GM18907 (cell line): ENCODE data around the gene CEACAM8.
"Not testable (repeated sequence)": the region's sequence is repeated elsewhere in the genome, so short reads cannot be mapped to it uniquely, and the experiment has no call there.

Experiments used
- ATAC-seq: cut with Tn5 transposase; IDR thresholded peaks from one replicate; pipeline ENCODE4 v1.9.1; 2021; ENCODE audit warnings: mild to moderate bottlenecking, moderate library complexity; ENCODE audit not compliant: unreplicated experiment

The CEACAM8 gene

DNA sequence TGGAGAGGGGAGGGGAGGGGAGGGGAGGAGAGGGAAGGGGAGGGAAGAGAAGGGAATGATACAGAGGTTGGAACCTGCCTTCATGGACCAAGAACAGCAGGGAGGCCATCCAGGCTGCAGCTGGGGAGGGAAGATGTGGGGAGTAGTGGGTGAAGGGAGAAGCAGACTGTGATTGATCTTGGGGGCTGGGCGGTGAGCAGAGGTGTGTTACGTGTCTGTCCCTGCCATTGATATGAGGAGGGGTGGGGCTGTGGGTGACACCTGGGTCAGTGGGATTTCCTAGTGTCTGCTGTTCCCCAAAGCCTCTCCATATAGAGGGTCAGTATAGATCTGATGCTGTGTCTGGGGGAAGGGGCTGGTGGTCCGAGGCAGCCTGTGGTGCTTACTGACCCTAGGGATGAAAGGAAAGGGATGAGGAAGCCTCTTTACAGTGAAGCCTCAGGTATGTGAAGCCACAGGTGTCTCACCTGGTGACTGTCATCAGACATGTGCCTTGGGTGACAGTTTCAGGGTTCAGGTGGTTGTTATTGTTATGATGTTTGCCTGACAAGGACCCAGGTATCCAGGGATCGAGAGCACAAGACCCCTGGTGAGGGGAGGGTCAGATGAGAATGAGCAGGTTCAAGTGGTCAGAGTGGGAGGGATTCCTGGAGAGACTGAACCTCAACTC, 47.8 kb downstream of the CEACAM8 start:
- ATAC-seq: no peak

DNA sequence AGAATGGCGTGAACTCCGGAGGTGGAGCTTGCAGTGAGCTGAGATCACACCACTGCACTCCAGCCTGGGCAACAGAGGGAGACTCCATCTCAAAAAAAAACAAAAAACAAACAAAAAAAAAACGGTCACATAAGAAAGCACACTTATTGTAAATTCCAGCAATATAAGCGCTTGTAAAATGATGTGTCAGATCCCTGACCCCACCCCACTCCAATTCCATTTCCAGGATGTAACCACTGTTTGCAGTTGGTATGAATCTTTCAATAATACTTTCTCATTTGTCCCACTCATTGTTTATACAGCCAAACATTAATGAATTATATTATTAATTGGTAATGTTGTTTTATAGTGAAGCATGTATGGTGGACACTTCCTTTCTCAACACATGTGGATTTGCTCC, 50.6 kb downstream of the CEACAM8 start:
- ATAC-seq: no peak

DNA sequence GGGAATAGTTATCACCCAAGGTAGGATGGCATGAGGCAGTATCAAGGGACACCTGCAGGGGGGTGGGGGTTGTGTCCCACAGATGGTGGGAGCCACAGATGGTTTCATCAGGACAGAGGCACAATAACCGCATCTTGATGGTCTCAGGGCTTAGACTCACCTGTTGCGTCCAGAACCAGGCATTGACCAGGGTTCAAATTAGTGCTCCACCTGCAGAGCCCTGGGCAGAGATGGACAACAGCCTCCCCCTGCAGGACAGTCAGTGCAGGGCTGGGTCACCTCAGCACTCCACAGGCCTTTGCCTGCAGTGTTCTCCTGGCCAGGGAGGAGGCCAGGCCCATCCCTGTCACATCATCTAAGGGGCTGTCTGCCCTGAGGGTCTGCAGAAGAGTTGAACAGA, 51.9 kb downstream of the CEACAM8 start:
- ATAC-seq: no peak

DNA sequence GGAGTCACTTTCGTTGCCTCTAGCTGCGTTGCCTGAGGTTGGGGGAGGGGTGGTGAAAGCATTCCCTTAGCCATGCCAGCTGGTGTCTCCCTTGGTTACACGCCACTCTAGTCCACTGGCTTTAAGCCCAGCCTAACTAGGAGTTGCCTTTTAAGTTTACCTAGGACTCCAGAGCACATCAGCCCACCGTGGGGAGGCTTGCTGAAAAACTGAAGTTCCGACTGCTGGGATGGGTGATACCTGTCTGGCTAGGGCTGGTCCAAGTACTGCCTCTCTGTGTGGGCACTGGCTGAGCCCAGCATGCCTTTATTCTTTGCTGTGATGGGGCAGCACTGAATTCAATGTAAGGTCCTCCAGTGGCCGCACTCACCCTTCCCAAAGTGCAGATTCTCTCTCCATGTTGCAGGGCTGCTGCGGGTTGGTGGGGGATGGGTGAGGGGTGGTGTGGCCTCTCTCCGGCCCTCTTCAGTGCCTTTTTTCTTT, 54.6 kb downstream of the CEACAM8 start:
- ATAC-seq: no peak

DNA sequence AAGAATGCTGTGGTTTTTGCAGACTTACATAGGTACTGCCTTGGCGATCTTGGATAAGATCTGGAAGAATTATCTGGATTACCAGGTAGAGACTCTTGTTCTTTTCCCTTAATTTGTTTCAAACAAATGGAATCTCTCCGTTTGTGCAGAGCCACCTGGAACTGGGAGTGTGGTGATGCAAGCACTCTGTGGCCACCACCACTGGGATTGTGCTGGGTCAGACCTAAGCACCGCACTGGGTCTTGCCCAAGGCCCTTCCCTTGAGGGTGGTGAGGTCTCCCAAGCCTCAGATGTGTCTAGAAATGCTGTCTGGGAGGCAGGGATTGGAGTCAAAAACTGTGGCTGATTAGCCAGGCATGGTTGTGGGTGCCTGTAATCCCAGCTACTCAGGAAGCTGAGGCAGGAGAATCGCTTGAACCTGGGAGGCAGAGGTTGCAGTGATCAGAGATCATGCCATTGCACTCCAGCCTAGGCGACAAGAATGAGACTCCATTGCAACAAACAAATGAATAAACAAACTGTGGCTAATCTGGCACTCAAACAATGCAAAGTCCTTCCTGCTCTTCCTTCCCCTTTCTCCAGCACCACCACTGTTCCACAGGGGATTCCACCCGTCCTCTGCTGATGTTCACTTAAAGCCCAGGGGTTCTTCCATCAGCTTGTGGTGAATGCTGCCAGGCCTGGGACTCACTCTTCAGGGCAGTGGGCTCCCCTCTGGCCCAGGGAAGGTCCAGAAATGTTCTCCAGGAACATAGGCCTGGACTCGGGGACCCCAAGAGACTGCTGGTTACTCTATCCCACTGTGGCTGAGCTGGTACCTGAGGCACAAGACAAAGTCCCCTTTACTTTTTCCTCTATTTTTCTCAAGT, 55.6 kb downstream of the CEACAM8 start:
- no peak for ATAC-seq

DNA sequence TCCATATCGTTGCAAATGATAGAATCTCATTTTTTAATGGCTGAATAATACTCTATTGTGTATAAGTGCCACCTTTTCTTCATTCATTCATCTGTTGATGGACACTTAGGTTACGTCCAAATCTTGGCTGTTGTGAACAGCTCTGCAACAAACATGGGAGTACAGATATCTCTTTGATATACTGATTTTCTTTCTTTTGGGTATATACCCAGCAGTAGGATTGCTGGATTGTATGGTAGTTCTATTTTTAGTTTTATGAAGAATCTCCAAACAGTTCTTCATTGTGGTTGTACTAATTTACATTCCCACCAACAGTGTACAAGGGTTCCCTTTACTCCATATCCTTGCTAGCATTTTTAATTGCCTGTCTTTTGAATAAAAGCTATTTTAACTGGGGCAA, 59.4 kb downstream of the CEACAM8 start:
- not testable (repeated sequence) for ATAC-seq

DNA sequence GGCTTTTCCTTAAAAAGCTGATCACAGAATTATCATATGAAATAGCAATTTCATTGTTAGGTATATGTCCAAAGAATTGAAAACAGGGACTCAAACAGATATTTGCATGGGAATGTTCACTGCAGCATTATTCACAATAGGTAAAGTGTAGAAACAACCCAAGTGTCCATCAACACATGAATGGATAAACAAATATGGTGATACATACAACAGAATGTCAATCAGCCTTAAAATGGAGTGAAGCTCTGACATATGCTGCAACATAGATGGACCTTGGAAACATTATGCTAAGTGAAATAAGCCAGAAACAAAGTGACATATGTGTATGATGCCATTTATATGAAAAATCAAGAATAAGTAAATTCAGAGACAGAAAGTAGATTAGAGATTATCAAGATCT, 60.3 kb downstream of the CEACAM8 start:
- ATAC-seq: no peak

DNA sequence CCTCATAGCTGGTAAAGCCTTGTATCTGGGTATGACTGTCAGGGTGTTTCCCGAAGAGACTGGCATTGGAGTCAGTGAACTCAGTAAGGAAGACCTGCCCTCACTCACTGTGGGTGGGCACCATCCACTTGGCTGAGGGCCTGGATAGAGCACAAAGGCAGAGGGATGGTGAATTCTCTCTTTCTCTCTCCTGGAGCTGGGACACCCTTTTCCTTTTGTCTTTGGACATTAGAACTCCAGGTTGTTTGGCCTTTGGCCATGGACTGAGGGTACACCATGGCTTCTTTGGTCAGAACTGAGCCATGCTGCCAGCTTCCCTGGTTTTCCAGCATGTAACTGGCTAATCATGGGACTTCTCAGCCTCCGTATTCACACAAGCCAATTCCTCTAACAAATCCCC, 61.8 kb downstream of the CEACAM8 start:
- no peak for ATAC-seq

DNA sequence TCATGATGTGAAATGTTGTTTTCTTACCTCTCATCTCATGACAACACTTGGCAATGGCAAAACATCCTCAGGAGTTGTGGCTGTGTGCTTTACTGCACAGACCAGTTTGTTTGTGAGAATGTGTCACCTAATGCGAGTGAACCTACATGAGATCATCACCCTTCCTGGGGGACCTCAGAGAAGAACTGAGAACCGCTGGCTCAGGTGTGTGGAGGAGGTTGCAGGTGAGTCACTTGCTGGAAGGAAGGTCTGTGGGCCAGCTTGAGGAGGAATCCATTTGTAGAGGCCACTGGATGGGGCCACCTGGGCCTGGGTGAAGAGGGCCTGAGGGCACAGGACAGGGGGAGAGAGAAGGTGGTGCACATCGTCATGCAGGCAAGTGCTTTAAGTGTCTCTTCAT, 63.4 kb downstream of the CEACAM8 start:
- no peak for ATAC-seq
